Endothelial cell of umbilical vein (primary cell): ENCODE measurements around the gene PMFBP1. TPM values are rescaled to one million over a fixed set of nuclear protein-coding genes. Genes with fewer than 3 reads are reported as not detected.

Experiments
- BruUV-seq: library from RNA; stranded (reverse); fragments of 400-500 nt; replicated peaks from 2 replicates; lab custom pipeline; 2021; lab: Mats Ljungman, UMichigan
- CTCF ChIA-PET: fragments of 300-600, 350-600 bp; sonication (Branson Sonifier 250); formaldehyde crosslinking; loops from one replicate; lab custom pipeline; 2021; ENCODE audit warnings: antibody characterized with exemption, inconsistent platforms; lab: Charles Lee
- POLR2A ChIA-PET: fragments of 300-600, 350-600 bp; sonication (Branson Sonifier 250); formaldehyde crosslinking; loops from one replicate; lab custom pipeline; 2021; ENCODE audit warnings: antibody characterized with exemption, inconsistent platforms; lab: Charles Lee
- DNase-seq: peaks from one replicate; pipeline ENCODE4 v3.0.0-alpha.2; 2011; ENCODE audit warnings: low read depth, low spot score
- FAIRE-seq: peaks from 2 replicates; lab custom pipeline; 2011; peaks lifted over from hg19 to GRCh38; lab: Jason Lieb, UNC
- H2AFZ ChIP-seq: 2 replicates; pipeline ENCODE4 v1.6.0; 2012; ENCODE audit warnings: low read depth, low read length, control low read depth, inconsistent platforms
- H3K27ac ChIP-seq: 2 replicates; pipeline ENCODE4 v1.5.1; 2011; ENCODE audit warnings: low read depth, mild to moderate bottlenecking, control low read depth, low read length, moderate library complexity; ENCODE audit not compliant: insufficient read depth
- H3K27me3 ChIP-seq, 2 experiments: 2 replicates each; pipeline versions ENCODE4 v1.6.0 to v1.6.1; 2011; ENCODE audit warnings: low read length in 2 of 2, mixed read lengths in 1 of 2; ENCODE audit not compliant: control insufficient read depth in 2 of 2, insufficient read depth in 2 of 2
- H3K36me3 ChIP-seq, 2 experiments: 2 replicates in 1 of 2; 3 replicates in 1 of 2; pipeline ENCODE4 v1.5.1; 2011; ENCODE audit warnings: low read length in 2 of 2, mild to moderate bottlenecking in 1 of 2, moderate library complexity in 1 of 2; ENCODE audit not compliant: control insufficient read depth in 2 of 2, insufficient read depth in 2 of 2; ENCODE audit errors: extremely low read depth in 1 of 2
- H3K4me1 ChIP-seq: 3 replicates; pipeline ENCODE4 v1.5.1; 2011; ENCODE audit warnings: mild to moderate bottlenecking, low read length; ENCODE audit not compliant: control insufficient read depth, insufficient read depth; ENCODE audit errors: extremely low read depth
- H3K4me2 ChIP-seq: 2 replicates; pipeline ENCODE4 v1.6.1; 2011; ENCODE audit warnings: low read length, control low read depth, mixed read lengths; ENCODE audit not compliant: insufficient read depth
- H3K4me3 ChIP-seq, 3 experiments: fragments of 200-600 bp in 1 of 3; sonication (generic), shearing (Covaris generic) in 1 of 3; replicated peaks in 1 of 3; 2 replicates each; pipeline ENCODE4 v1.5.1; 2011 to 2016; ENCODE audit warnings: control low read depth in 3 of 3, low read length in 3 of 3, mild to moderate bottlenecking in 2 of 3, inconsistent platforms in 1 of 3, low read depth in 1 of 3, moderate library complexity in 1 of 3; ENCODE audit not compliant: insufficient read depth in 1 of 3
- H3K79me2 ChIP-seq: 2 replicates; pipeline ENCODE4 v1.6.0; 2012; ENCODE audit warnings: low read length, inconsistent platforms; ENCODE audit not compliant: control insufficient read depth, insufficient read depth
- H3K9ac ChIP-seq: replicated peaks from 2 replicates; pipeline ENCODE3; 2011; ENCODE audit warnings: low read length, control low read depth; ENCODE audit not compliant: insufficient read depth; ENCODE audit errors: extremely low read depth
- H3K9me1 ChIP-seq: replicated peaks from 3 replicates; pipeline ENCODE4 v1.6.0; 2011; ENCODE audit warnings: mild to moderate bottlenecking, low read length; ENCODE audit not compliant: control insufficient read depth, insufficient read depth; ENCODE audit errors: extremely low read depth
- H3K9me3 ChIP-seq: replicated peaks from 2 replicates; pipeline ENCODE4 v1.5.1; 2012; ENCODE audit warnings: low read length, inconsistent platforms; ENCODE audit not compliant: control insufficient read depth, insufficient read depth
- H4K20me1 ChIP-seq: replicated peaks from 2 replicates; pipeline ENCODE3; 2011; ENCODE audit warnings: mild to moderate bottlenecking, low read length; ENCODE audit not compliant: control insufficient read depth, insufficient read depth; ENCODE audit errors: extremely low read depth
- CTCF ChIP-seq, 2 donors: IDR thresholded peaks; 1 replicate in 1 of 2; 2 replicates in 1 of 2; pipeline ENCODE4 v1.5.1; 2011; ENCODE audit warnings: low read length in 2 of 2, mild to moderate bottlenecking in 2 of 2, moderate library complexity in 2 of 2, control low read depth in 1 of 2, inconsistent platforms in 1 of 2, low read depth in 1 of 2; ENCODE audit not compliant: insufficient read depth in 1 of 2; ENCODE audit errors: extremely low read depth in 1 of 2
- EZH2 ChIP-seq: IDR thresholded peaks from 2 replicates; pipeline ENCODE4 v1.6.1; 2012; ENCODE audit warnings: borderline replicate concordance, low read depth, mild to moderate bottlenecking, moderate library complexity, low read length, inconsistent platforms; ENCODE audit not compliant: severe bottlenecking
- FOS ChIP-seq: IDR thresholded peaks from 2 replicates; pipeline ENCODE4 v1.6.1; 2011; ENCODE audit warnings: mild to moderate bottlenecking, low read length, moderate library complexity, borderline replicate concordance; ENCODE audit not compliant: insufficient read depth
- GATA2 ChIP-seq: IDR thresholded peaks from 2 replicates; pipeline ENCODE4 v1.7.0; 2011; ENCODE audit warnings: low read depth, mild to moderate bottlenecking, moderate library complexity, mixed read lengths, low read length; ENCODE audit not compliant: insufficient read length, insufficient read depth
- JUN ChIP-seq: IDR thresholded peaks from 2 replicates; pipeline ENCODE4 v1.6.1; 2011; ENCODE audit warnings: borderline replicate concordance, low read depth; ENCODE audit not compliant: insufficient read length, insufficient read depth
- MAX ChIP-seq: IDR thresholded peaks from 2 replicates; pipeline ENCODE4 v1.6.1; 2011; ENCODE audit not compliant: insufficient read depth, insufficient read length
- MYC ChIP-seq: IDR thresholded peaks from one replicate; pipeline ENCODE4 v1.6.1; 2011; ENCODE audit warnings: mild to moderate bottlenecking, low read depth, low read length
- POLR2A ChIP-seq: IDR thresholded peaks from 2 replicates; pipeline ENCODE4 v1.6.1; 2012; ENCODE audit warnings: low read depth, mild to moderate bottlenecking, control low read depth, low read length
- POLR2AphosphoS5 ChIP-seq: IDR thresholded peaks from 2 replicates; pipeline ENCODE4 v1.6.1; 2012; ENCODE audit warnings: low read depth, mild to moderate bottlenecking, control low read depth, low read length, moderate library complexity; ENCODE audit not compliant: insufficient read depth
- dilution Hi-C: fragments of 300-500 bp; cut with MboI; formaldehyde crosslinking; loops from one replicate; pipeline ENCODE4 v1.15.0; 2019; ENCODE audit warnings: low sequenced_read_pairs; ENCODE audit not compliant: extremely low pct_ligation_motif_present
- intact Hi-C: fragments of 100-400 bp; cut with micrococcal nuclease; formaldehyde crosslinking; loops from one replicate; pipeline ENCODE4 v1.10.0; 2022
- polyA plus RNA-seq, 4 experiments: library from polyadenylated mRNA; depleted of rRNA in 3 of 4; stranded (reverse) in 3 of 4; unstranded in 1 of 4; fragments of >200 nt; gene quantifications; 2 replicates each; pipeline versions ENCODE4 v1.2.1 to v1.2.3, GENCODE V29; 2011 to 2012; ENCODE audit warnings: missing spikeins in 1 of 4
- total RNA-seq: library from RNA; stranded (reverse); gene quantifications from 2 replicates; pipeline ENCODE4 v1.2.3, GENCODE V29; 2021

Gene PMFBP1
- total and polyA plus RNA-seq, 2 donors (not counting 3 experiments of a cell fraction or from before 2014, with no cell fraction given) = 0.12 to 0.42 TPM

- H3K4me2 ChIP-seq = no peak overlapping the region
- H3K9ac ChIP-seq = no peak overlapping the region
- H3K36me3 ChIP-seq = no peaks in the 10 kb centered on the region
- DNase-seq (no peak), FAIRE-seq (no peak)
- peaks cover 6 to 8% of the 10 kb centered on the region in 2 experiments for H3K27me3 ChIP-seq
- TF ChIP-seq POLR2A (no peak), GATA2 (no peak), POLR2AphosphoS5 (no peak), JUN (no peak), MAX (no peak), EZH2 (no peak), MYC (no peak), CTCF (IDR thresholded peaks at IDR 0.05; ENCODE audit: extremely low read depth in 1 of 2, insufficient read depth in 1 of 2, low read depth in 1 of 2, low read length in 2 of 2) (no peak), FOS (no peak)
- no peaks in the 10 kb centered on the region for H3K79me2 ChIP-seq
- no peak overlapping the region for H3K27ac ChIP-seq
- BruUV-seq = no TSS peak
- H4K20me1 ChIP-seq = no peaks in the 10 kb centered on the region
- dilution Hi-C loops (no loop called here), intact Hi-C loops (no loop called here)
- ChIA-PET CTCF (interaction anchor here (1.1 kb wide), 1 partner anchor 179 kb away, joined by 3 read pairs; no protein-coding TSS in a partner anchor), POLR2A (no interaction called here)
- H3K4me1 ChIP-seq = no peaks in the 10 kb centered on the region
- H2AFZ ChIP-seq = no peak overlapping the region
- no peak overlapping the region for H3K4me3 ChIP-seq
- no peaks in the 10 kb centered on the region for H3K9me1 ChIP-seq
- H3K9me3 ChIP-seq = no peaks in the 10 kb centered on the region
Measured at GRCh38 chr16:72221630-72222024, 49.7 kb upstream of the PMFBP1 start.
